22Rv1 (cell line): ENCODE measurements around the gene SLC25A12.

Source experiments
- CTCF ChIP-seq: fragments of 450-650 bp; IDR thresholded peaks from 2 replicates; pipeline ENCODE4 v1.5.1; 2017; ENCODE audit warnings: mild to moderate bottlenecking
- ZFX ChIP-seq: fragments of 450-650 bp; IDR thresholded peaks from 2 replicates; pipeline ENCODE4 v1.6.1; 2017; ENCODE audit warnings: antibody characterized with exemption, borderline replicate concordance

- TF ChIP-seq CTCF (no peak), ZFX (no peak)
Measured at GRCh38 chr2:171813729-171814128, 80.3 kb downstream of the SLC25A12 start.
